H9 (cell line): ENCODE results near the gene ATG7. TPM values are rescaled to one million over a fixed set of nuclear protein-coding genes. Genes with fewer than 3 reads are reported as not detected.

Experiments
- DNase-seq: peaks from one replicate; pipeline ENCODE4 v3.0.0-alpha.2; 2017
- H2AFZ ChIP-seq: one replicate; pipeline ENCODE4 v1.6.1; 2013; ENCODE audit warnings: mild to moderate bottlenecking, low read length, control low read depth, moderate library complexity
- H2AK5ac ChIP-seq: 2 replicates; pipeline ENCODE4 v1.6.1; 2013; ENCODE audit warnings: low read length, control low read depth, mixed read lengths; ENCODE audit not compliant: insufficient read length
- H2BK120ac ChIP-seq: one replicate; pipeline ENCODE4 v1.6.1; 2013; ENCODE audit warnings: low read depth, mild to moderate bottlenecking, low read length, control low read depth, inconsistent platforms; ENCODE audit not compliant: poor library complexity, severe bottlenecking
- H2BK12ac ChIP-seq: 2 replicates; pipeline ENCODE4 v1.6.1; 2013; ENCODE audit warnings: low read length, control low read depth, mixed read lengths, low read depth; ENCODE audit not compliant: insufficient read length
- H2BK15ac ChIP-seq: 2 replicates; pipeline ENCODE4 v1.6.1; 2013; ENCODE audit warnings: low read depth, low read length, control low read depth
- H2BK20ac ChIP-seq: one replicate; pipeline ENCODE4 v1.6.1; 2013; ENCODE audit warnings: low read depth, mild to moderate bottlenecking, low read length, control low read depth, inconsistent platforms; ENCODE audit not compliant: poor library complexity, severe bottlenecking
- H2BK5ac ChIP-seq: 2 replicates; pipeline ENCODE4 v1.6.1; 2013; ENCODE audit warnings: low read length, control low read depth, mixed read lengths; ENCODE audit not compliant: insufficient read length
- H3K14ac ChIP-seq: 2 replicates; pipeline ENCODE4 v1.6.1; 2013; ENCODE audit warnings: low read length, control low read depth; ENCODE audit not compliant: insufficient read depth
- H3K18ac ChIP-seq: 2 replicates; pipeline ENCODE4 v1.6.1; 2013; ENCODE audit warnings: low read depth, mild to moderate bottlenecking, mixed read lengths, low read length, control low read depth; ENCODE audit not compliant: insufficient read length
- H3K23ac ChIP-seq: 2 replicates; pipeline ENCODE4 v1.6.1; 2013; ENCODE audit warnings: low read length, control low read depth, mixed read lengths, low read depth; ENCODE audit not compliant: insufficient read length
- H3K23me2 ChIP-seq: 2 replicates; pipeline ENCODE4 v1.6.1; 2013; ENCODE audit warnings: low read depth, mild to moderate bottlenecking, mixed read lengths, low read length, control low read depth; ENCODE audit not compliant: insufficient read length, poor library complexity, severe bottlenecking
- H3K27ac ChIP-seq: 2 replicates; pipeline ENCODE4 v1.5.1; 2013; ENCODE audit warnings: low read length, control low read depth, mixed read lengths, low read depth; ENCODE audit not compliant: insufficient read length
- H3K27me3 ChIP-seq: 2 replicates; pipeline ENCODE4 v1.6.1; 2013; ENCODE audit warnings: low read length, control low read depth, inconsistent platforms; ENCODE audit not compliant: insufficient read depth
- H3K4ac ChIP-seq: 2 replicates; pipeline ENCODE4 v1.6.1; 2013; ENCODE audit warnings: low read depth, mild to moderate bottlenecking, control low read depth, inconsistent platforms, low read length, moderate library complexity
- H3K4me1 ChIP-seq: 2 replicates; pipeline ENCODE4 v1.6.1; 2013; ENCODE audit warnings: low read length, control low read depth, inconsistent platforms; ENCODE audit not compliant: insufficient read depth
- H3K4me2 ChIP-seq: 2 replicates; pipeline ENCODE4 v1.6.1; 2013; ENCODE audit warnings: low read length, control low read depth, mixed read lengths; ENCODE audit not compliant: insufficient read length, insufficient read depth
- H3K56ac ChIP-seq: 2 replicates; pipeline ENCODE4 v1.6.1; 2013; ENCODE audit warnings: low read depth, mild to moderate bottlenecking, mixed read lengths, low read length, control low read depth; ENCODE audit not compliant: insufficient read length
- H3K79me1 ChIP-seq: 2 replicates; pipeline ENCODE4 v1.6.1; 2013; ENCODE audit warnings: low read depth, mild to moderate bottlenecking, moderate library complexity, low read length, control low read depth, inconsistent platforms; ENCODE audit not compliant: insufficient read depth, poor library complexity, severe bottlenecking
- H3K79me2 ChIP-seq: 2 replicates; pipeline ENCODE4 v1.6.1; 2013; ENCODE audit warnings: low read length, control low read depth, inconsistent platforms; ENCODE audit not compliant: insufficient read depth
- H3K9ac ChIP-seq: 2 replicates; pipeline ENCODE4 v1.6.1; 2013; ENCODE audit warnings: low read length, control low read depth, mixed read lengths; ENCODE audit not compliant: insufficient read length; ENCODE audit errors: extremely low read depth
- H3K9me3 ChIP-seq: one replicate; pipeline ENCODE4 v1.6.1; 2013; ENCODE audit warnings: low read depth, low read length, inconsistent platforms; ENCODE audit not compliant: control insufficient read depth
- H3T11ph ChIP-seq: one replicate; pipeline ENCODE4 v1.6.1; 2013; ENCODE audit warnings: mild to moderate bottlenecking, low read length, control low read depth, inconsistent platforms
- H4K20me1 ChIP-seq: one replicate; pipeline ENCODE4 v1.6.1; 2013; ENCODE audit not compliant: control insufficient read depth, insufficient read length, insufficient read depth
- H4K5ac ChIP-seq: 2 replicates; pipeline ENCODE4 v1.6.1; 2013; ENCODE audit warnings: low read depth, mild to moderate bottlenecking, mixed read lengths, low read length, control low read depth; ENCODE audit not compliant: insufficient read length
- H4K8ac ChIP-seq: replicated peaks from 2 replicates; pipeline ENCODE4 v1.6.1; 2013; ENCODE audit warnings: low read length, control low read depth, mixed read lengths, low read depth; ENCODE audit not compliant: insufficient read length
- H4K91ac ChIP-seq: 2 replicates; pipeline ENCODE4 v1.6.1; 2013; ENCODE audit warnings: low read depth, mild to moderate bottlenecking, moderate library complexity, mixed read lengths, low read length, control low read depth; ENCODE audit not compliant: insufficient read length
- H3K27ac Mint-ChIP-seq, 3 experiments: 2 replicates in 2 of 3; 3 replicates in 1 of 3; pipeline ENCODE4 v1.8.0; 2020 to 2021; ENCODE audit warnings: mixed read lengths in 3 of 3, mild to moderate bottlenecking in 1 of 3, moderate library complexity in 1 of 3
- H3K27me3 Mint-ChIP-seq: 2 replicates; pipeline ENCODE4 v1.8.0; 2021; ENCODE audit warnings: low read depth, mild to moderate bottlenecking, moderate library complexity, mixed read lengths
- H3K36me3 Mint-ChIP-seq, 3 experiments: 2 replicates in 2 of 3; 3 replicates in 1 of 3; pipeline ENCODE4 v1.8.0; 2020 to 2021; ENCODE audit warnings: low read depth in 3 of 3, mixed read lengths in 3 of 3; ENCODE audit not compliant: insufficient read depth in 1 of 3
- H3K4me1 Mint-ChIP-seq, 2 experiments: 2 replicates each; pipeline ENCODE4 v1.8.0; 2020; ENCODE audit warnings: mixed read lengths in 2 of 2
- H3K4me3 Mint-ChIP-seq, 2 experiments: 2 replicates in 1 of 2; 3 replicates in 1 of 2; pipeline ENCODE4 v1.8.0; 2020 to 2021; ENCODE audit warnings: mild to moderate bottlenecking in 2 of 2, mixed read lengths in 2 of 2, moderate library complexity in 1 of 2
- H3K9me3 Mint-ChIP-seq, 2 experiments: 2 replicates in 1 of 2; 3 replicates in 1 of 2; pipeline ENCODE4 v1.8.0; 2020; ENCODE audit warnings: mild to moderate bottlenecking in 2 of 2, mixed read lengths in 2 of 2, moderate library complexity in 1 of 2
- WGBS: extraction: QIAGEN DNeasy Blood & Tissue Kit; methylation state at CpG from one replicate; pipeline ENCODE4 v1.1.7; 2013; ENCODE audit warnings: missing lambda C conversion rate, low lambda C conversion rate, mixed read lengths; ENCODE audit not compliant: insufficient read length; ENCODE audit errors: extremely low coverage; 5-methylcytosine and 5-hydroxymethylcytosine counted together
- total RNA-seq: library from RNA; stranded (reverse); gene quantifications from 2 replicates; pipeline ENCODE4 v1.2.1, GENCODE V29; 2021
- TF ChIP-seq, protein P1 (sequence below): fragments of 200-600 bp; sonication (generic); conservative IDR thresholded peaks from 3 replicates; pipeline ENCODE4 v1.8.0; 2021; ENCODE audit warnings: antibody characterized with exemption, mild to moderate bottlenecking

The ATG7 gene
- total RNA-seq, 1 experiment from 2014 or later, result 17.9 TPM

DNA sequence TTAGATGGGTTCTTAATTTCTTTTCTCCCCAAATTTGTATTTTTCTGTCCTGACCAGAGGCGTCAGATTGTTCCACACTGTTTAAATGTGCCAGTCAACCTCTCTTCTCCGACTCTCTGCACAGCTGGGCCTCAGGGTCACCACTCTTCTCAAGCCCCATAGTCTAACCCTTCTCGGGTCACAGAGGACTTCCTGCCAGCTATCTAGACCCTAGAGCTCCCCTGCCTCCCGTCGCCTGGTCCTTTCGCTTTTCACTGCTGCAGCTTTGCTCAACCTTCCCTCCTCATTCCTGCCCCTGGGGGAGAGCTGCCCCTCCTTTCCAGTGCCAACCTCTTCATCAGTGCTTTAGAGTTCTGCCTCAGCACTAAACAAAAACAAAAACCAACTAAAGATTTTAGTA lies 151.7 kb downstream of the ATG7 start:
- Histone ChIP-seq H3K14ac (no peak overlapping the region), H3K4me2 (no peak overlapping the region), H3K79me2 (no peaks in the 10 kb centered on the region), H3K56ac (no peak overlapping the region), H3K9me3 (no peaks in the 10 kb centered on the region), H3K23me2 (no peaks in the 10 kb centered on the region), H3K23ac (no peak overlapping the region), H3K4ac (no peak overlapping the region), H2BK12ac (no peak overlapping the region), H4K8ac (no peak overlapping the region), H3T11ph (no peak overlapping the region), H4K5ac (no peak overlapping the region), H3K79me1 (no peaks in the 10 kb centered on the region), H4K91ac (no peak overlapping the region), H3K9ac (no peak overlapping the region), H2BK5ac (no peak overlapping the region), H3K27ac (no peak overlapping the region), H2AK5ac (no peak overlapping the region), H2BK120ac (no peak overlapping the region), H2BK15ac (no peak overlapping the region), H2BK20ac (no peak overlapping the region), H4K20me1 (no peaks in the 10 kb centered on the region), H2AFZ (no peak overlapping the region), H3K4me1 (no peaks in the 10 kb centered on the region), H3K27me3 (no peaks in the 10 kb centered on the region), H3K18ac (no peak overlapping the region)
- TF ChIP-seq, protein P1, sequence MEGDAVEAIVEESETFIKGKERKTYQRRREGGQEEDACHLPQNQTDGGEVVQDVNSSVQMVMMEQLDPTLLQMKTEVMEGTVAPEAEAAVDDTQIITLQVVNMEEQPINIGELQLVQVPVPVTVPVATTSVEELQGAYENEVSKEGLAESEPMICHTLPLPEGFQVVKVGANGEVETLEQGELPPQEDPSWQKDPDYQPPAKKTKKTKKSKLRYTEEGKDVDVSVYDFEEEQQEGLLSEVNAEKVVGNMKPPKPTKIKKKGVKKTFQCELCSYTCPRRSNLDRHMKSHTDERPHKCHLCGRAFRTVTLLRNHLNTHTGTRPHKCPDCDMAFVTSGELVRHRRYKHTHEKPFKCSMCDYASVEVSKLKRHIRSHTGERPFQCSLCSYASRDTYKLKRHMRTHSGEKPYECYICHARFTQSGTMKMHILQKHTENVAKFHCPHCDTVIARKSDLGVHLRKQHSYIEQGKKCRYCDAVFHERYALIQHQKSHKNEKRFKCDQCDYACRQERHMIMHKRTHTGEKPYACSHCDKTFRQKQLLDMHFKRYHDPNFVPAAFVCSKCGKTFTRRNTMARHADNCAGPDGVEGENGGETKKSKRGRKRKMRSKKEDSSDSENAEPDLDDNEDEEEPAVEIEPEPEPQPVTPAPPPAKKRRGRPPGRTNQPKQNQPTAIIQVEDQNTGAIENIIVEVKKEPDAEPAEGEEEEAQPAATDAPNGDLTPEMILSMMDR, result no peak
- Mint-ChIP-seq H3K4me1 (peaks cover 4 to 5% of the 10 kb centered on the region in 2 experiments), H3K9me3 (no peaks in the 10 kb centered on the region), H3K27ac (peak overlapping the region in 1 of 3 experiments; percentile 8; a peak in 1 of 7 replicates), H3K36me3 (peaks cover 0 to 7% (median 1%) of the 10 kb centered on the region in 3 experiments; a peak in 1 of 7 replicates), H3K27me3 (no peaks in the 10 kb centered on the region), H3K4me3 (no peak overlapping the region)
- no CpG with 5 or more reads among the region's 6 CpGs for WGBS
- DNase-seq, result no peak
